Amniotic epithelial cell (primary cell): ENCODE data around the gene TMEM94.
"Not testable (repeated sequence)": the region's sequence is repeated elsewhere in the genome, so short reads cannot be mapped to it uniquely, and the experiment has no call there.

ENCODE experiments used
- DNase-seq: peaks from one replicate; pipeline ENCODE4 v3.0.0-alpha.2; 2010; ENCODE audit warnings: low read depth

TMEM94 gene

DNA sequence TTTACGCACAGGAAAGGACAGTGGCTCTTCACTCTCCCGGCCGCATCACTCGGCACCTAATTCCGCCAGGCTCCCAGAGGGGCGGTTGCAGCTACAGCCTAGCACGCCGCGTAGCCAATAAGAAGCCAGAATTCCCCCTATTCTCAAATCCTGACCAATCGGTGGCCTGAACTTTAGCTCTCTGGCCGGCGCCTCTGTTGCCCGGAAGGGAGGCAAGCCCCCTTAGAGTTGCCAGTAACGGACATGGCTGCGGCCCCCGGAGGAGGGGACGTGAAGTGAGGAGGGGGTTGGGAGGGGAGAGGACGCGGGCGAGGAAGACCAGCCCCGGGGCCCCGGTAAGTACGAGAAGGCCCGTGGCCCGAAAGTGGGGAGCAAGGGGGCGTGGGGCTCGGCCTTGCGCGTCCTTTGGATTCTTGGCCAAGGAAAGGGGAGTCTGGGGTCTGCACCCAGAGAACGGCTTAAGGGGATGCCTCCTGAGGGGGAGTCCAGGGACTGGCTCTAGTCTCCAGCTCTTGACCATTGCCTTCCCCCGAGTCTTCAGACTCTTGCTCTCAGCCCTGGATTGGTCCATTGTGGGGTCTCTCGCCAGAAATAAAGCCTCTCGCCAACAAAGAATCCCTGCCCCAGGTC is at the start of gene TMEM94:
Gene TMEM94, plus strand, starts transcription at position 219 of the 630 bp plus-strand sequence. CDS start 15,271 bp downstream, outside the sequence.
- peak; percentile 96 for DNase-seq

DNA sequence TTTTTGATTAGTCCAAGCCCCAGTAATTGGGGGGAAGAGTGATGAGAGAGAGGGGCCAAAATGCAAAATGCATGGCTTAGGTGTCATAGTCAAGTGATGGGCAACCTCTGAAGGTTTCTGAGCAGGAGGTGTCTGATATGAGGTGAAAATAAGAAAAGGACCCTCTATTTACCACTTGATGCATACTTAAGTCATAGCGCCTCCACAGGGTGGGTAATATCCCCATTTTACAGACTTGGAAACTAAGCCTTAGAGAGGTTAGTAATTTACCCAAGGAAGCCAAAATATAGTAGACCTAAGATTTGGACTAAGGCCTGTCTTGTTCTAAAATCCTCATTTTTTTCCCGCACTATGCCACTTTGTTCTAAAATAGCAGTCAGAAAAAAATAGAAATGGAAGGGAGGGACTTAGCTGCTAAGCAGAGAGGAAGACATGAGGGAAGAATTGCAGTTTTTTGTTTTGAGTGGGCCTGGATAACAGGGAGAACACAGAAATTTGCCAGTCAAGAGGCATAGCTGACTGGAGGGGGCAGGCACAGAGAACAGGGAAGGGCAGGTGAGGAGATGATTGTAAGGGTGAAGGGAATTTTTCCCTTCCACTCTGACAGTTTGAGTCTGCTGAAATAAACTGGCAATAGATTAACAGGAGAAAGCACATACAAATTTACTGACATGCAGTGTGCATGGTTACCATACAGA is 48.6 kb upstream of the TMEM94 start:
- no peak for DNase-seq

DNA sequence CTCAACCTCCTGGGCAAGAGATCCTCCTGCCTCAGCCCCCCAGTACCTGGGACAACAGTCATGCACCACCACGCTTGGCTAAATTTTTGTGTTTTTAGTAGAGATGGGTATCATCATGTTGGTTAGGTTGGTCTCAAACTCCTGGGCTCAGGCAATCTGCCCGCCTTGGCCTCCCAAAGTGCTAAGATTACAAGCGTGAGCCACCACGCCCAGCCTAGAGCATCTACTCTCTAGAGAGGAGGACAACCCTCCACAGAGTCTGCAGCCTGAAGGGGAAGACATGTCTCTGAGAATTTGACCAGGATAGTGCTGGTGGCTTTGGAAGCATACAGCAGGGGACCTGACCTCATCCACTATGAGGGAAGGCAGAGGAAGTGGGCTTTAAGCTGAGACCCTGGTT is 46.3 kb upstream of the TMEM94 start:
- no peak for DNase-seq

DNA sequence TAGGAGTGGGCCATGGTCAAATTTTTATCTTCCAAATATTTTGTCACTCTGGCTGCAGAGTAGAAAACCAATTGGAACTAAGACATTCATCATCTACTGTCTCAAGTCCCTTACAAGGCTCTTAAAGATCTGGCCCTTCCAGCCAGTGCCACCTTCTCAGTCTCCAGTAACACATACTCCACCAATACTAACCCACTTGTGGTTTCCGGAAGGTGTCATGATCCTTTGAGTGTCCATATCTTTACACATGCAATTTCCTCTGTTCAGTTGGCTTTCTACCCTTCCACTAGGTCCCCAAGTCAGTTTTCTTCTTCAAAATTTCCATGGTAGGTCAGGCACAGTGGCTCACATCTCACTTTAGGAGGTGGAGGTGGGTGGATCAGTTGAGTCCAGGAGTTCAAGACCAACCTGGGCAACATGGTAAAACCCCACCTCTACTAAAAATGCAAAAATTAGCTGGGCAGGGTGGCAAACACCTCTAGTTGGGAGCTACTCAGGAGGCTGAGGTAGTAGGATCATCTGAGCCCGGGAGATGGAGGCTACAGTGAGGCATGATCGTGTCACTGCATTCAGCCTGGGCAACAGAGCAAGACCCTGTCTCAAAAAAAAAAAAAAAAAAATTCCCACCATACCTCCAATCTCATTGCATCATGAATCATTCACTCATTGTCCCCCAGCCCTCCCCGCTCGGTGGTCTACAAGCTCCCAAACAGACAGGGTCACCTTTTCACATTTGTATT is 44.9 kb upstream of the TMEM94 start:
- no peak for DNase-seq

DNA sequence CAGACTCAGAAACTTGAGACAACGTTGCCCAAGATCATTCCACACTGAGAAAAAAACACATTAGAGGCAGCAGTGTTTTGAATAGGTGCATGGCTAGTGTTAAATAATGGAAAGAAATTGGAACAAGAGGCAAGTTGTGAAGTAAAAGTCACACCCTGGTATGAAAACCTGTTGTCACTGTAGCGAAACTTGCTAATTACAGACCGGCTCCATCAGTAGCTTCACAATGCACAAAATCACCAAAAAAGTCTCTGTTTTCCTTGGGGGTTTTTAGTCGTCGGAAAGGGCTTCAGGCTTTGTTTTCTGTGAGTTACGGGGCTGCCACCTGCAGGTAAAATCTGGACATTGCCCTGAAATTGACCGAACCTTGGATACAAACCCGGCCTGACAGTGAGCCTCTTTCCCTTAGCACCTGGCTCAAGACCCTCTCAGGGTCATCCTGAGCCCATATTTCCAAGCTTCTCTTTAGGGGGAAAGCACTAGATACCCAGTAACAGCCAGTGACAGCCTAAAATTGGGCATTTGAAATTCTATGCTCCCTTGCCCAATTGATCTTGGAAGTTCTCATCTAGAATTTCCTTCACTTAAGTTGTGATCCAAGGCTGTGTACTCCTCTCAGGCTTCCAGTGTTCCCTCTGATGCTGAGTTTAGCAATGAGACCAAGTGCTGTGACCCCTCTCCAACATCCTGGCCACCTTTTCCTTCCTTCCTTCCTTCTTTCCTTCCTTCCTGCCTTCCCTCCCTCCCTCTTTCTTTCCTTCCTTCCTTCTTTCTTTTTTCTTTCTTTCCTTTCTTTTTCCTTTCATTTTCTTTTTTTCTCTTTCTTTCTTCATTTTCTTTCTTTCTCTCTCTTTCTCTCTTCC is 43.7 kb upstream of the TMEM94 start:
- peak; percentile 57 for DNase-seq

DNA sequence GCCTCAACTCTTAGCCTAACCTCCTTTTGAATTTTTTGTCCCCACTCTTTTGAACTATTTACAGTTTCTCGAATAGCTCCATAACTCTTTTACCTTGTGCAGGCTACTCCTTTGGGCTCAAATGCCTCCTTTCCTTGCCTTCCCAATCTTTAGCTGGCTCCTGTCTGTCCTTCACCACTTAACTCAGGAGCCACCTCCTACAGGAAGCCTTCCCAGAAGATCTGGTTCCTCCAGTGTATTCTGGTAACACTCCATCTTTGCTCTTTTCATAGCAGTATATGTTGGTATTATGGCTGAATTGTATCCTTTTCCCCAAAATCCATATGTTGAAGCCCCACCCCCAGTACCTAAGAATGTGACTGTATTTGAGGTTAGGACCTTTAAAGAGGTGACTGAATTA is 41.9 kb upstream of the TMEM94 start:
- no peak for DNase-seq

DNA sequence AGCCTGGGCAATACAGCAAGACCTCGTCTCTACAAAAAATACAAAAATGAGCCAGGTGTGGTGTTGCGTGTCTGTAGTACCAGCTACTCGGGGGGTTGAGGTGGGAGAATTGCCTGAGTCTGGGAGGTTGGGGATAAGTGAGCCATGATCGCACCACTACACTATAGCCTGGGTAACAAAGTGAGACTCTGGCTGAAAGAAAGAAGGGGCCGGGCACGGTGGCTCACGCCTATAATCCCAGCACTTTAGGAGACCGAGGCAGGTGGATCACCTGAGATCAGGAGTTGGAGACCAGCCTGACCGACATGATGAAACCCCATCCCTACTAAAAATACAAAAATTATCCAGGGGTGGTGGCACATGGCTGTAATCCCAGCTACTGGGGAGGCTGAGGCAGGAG is 40.4 kb upstream of the TMEM94 start:
- no peak for DNase-seq

DNA sequence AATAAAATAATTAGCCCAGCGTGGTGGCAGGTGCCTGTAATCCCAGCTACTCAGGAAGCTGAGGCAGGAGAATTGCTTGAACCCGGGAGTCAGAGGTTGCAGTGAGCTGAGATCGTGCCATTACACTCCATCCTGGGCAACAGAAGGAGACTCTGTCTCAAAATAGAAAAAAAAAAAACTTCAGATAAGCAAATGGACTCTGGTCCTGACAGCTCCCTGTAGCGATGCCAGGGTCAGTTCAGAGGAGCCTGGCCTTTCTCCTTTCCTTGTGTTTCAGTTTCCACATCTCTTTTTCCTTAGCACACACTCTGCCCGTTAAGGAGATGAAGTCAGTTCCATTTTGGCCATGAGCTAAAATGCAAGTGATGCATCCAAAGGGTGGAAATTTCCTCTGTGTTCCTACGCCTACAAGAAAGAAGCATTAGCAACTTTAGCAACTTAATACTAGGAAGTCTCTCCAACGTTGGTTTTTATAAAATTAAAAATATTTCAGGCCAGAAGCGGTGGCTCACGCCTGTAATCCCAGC is 39.3 kb upstream of the TMEM94 start:
- no peak for DNase-seq

DNA sequence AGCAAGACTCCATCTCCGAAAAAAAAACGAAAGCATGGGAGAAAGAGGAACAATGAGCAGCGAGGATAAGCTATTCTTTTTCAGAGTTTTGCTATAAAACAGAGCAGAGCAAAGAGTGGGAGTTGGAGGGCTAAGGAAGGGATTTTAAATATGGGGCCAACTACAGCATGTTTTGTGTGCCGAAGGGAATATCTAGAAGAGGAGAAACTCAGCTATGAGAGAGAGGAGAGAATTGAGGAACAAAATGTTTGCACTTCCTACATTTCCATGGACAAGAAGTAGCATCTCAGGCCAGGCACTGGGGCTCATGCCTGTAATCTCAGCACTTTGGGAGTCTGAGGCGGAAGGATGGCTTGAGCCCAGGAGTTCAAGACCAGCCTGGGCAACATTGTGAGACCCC is 37.9 kb upstream of the TMEM94 start:
- no peak for DNase-seq

DNA sequence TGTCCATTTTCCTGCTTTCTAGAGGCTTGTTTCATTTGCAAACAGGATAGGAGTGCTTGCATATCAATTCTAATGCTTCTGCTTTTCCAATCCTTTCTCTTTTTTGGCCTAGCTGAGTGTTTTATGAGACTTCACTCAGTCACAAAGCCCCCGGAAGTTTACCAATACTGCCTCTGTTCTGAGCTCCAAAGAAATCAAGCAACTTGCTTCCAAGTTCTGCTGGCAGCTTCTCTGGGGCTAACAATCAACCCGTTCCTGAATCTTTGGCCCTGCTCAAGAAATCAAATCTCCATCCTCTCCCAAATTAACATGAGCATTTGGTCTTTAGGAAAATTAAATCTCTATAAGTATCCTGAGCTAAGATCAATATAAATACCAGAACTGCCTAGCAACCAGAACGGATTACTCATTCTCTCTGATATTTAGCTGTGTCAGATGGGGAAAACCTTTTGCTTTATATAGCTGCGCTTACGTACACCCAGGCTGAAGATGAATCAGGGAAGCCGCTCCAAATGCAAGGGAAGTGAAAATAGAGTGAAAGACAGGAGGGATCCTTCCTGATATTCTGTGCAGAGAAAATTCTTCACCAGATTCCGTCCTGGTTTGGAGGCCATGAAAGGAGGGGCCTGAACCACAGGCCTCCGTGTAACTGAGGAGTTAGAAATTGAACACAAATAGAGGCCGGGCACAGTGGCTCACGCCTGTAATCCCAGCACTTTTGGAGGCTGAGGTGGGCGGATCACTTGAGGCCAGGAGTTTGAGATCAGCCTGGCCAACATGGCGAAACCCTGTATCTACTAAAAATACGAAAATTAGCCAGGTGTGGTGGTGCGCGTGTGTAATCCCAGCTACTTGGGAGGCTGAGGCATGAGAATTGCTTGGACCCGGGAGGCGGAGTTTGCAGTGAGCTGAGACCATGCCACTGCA is 27.6 kb upstream of the TMEM94 start:
- DNase-seq = peak; percentile 84

DNA sequence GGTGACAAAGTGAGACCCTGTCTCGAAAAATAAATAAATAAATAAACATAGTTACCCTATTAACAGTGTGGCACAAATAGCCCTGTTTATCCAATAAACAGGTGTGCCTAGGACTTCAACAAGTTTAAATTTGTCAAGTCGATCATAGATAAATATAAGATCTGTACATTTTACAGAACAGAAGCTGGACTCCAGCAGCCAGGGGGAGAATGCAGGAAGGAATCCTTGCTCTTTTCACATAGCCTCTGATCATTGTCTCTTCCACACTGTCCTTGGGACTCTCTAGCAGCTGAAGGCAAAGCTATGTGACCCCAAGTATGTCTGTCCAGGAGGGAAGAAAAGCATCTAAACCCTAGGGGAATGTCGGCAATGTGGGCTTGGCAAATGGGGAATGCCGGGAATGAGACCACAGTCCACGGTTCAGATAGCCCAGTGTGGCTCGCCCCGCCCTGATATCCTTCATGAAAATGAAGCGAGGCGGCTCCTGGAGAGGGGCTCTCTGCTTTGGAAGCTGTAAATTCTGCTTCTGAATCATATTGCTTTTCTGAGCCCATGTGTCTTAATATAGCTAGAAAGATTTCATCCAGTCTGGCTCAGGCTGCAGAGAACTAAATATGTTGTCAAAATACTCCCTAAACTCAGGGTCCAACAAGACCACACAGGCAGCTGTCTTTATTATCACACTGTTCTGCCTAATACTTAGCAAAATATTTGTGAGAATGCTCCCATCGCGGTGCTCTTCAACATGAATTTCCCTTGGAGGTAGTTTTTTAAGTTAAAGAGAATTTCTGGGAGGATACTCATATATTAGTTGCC is 26.1 kb upstream of the TMEM94 start:
- DNase-seq = peak; percentile 72

DNA sequence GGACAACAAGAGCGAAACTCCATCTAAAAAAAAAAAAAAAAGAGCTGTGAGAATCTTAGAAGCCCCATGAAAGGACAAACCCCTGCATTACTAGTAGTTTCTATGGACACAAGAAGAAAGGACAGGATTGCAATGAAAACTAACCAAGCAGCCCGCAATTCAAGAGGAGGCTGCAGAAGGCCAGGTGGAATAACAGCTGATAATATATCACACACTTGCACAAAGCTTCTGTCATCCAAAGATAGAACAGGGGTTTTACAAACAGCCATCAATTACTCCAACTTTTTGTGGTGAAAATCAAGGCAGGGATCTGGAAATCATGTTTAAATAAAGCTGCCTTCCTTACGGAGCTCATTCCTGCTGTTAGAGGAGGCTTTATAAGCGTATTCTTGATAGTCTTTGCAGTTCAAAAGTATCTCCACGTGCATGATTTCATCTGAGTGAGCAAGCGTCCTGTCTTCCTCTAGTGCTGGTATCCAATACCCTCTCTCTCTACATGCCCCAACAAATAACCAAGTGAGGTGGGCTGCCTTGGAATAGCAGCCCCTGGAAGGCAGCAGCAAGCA is 23.1 kb upstream of the TMEM94 start:
- no peak for DNase-seq

DNA sequence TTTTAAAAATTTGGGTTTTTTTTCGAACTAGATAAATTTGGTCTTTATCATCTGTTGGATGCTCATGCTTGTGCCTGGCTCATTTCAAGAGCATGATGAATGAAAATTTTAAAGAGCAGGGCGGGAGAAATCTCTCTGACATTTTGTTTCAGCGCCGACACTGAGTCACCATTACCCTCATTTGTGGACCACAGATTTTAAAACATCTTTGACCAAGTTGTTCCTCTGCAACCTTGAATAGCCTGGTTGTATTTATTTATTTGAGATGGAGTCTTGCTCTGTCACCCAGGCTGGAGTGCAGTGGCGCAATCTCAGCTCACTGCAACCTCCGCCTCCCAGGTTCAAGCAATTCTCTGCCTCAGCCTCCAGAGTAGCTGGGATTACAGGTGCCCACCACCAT is 22.0 kb upstream of the TMEM94 start:
- DNase-seq = not testable (repeated sequence)

DNA sequence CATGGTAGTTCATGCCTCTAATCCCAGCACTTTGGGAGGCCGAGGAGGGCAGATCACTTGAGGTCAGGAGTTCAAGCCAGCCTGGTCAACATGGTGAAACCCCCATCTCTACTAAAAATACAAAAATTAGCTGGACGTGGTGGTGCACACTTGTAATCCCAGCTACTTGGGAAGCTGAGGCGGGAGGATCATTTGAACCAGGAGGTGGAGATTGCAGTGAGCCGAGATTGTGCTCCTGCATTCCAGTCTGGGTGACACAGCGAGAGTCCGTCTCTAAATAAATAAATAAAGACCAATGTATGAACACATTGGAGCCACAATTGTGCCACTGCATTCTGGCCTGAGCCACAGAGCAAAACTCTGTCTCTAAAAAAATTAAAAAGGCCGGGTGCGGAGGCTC is 19.0 kb upstream of the TMEM94 start:
- DNase-seq = not testable (repeated sequence)

DNA sequence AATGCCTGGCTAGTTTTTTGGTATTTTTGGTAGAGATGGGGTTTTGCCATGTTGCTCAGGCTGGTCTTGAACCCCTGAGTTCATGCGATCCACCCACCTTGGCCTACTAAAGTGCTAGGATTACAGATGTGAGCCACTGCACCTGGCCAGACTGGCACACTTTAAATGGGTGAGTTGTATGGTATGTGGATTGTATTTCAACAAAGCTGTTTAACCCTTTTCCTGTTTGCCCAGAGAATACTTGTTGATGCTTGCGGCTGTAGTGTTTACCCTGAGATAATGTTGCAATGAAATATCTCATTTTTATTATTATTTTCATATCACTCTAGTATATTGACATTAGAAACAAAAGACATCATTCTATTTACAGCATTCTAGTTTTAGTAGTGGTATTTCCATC is 17.1 kb upstream of the TMEM94 start:
- no peak for DNase-seq

DNA sequence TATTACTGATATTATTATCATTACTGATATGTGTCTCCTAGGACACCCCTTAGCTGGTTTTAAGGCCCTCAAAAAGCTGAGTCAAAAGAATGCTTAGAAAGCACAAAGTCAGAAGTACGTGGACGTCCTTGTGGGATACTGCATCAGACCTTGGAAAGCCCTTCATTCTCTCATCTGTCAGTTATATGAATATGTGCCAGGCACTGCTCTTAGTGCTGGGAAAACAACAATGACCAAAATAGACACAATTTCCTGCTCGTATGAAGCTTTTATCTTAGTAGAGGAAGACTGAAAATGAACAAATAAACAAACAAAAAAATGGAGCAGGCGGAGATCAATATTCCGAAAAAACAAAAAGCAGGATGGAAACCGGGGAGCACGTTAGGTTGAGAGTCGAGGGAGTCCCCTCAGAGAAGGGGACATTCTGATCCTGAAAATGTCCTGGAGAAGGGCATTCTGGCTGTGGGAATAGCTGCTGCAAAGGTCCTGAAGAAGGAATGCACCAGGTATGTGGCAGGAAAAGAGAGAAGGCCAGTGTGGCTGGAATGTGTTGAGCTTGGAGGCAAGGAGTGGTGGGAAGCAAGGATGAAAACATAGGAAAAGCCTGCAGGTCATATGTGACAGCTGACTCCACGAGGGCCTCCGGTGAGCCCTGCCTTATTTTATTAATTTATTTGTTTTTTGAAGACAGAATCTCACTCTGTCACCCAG is 15.5 kb upstream of the TMEM94 start:
- DNase-seq = peak; percentile 45

DNA sequence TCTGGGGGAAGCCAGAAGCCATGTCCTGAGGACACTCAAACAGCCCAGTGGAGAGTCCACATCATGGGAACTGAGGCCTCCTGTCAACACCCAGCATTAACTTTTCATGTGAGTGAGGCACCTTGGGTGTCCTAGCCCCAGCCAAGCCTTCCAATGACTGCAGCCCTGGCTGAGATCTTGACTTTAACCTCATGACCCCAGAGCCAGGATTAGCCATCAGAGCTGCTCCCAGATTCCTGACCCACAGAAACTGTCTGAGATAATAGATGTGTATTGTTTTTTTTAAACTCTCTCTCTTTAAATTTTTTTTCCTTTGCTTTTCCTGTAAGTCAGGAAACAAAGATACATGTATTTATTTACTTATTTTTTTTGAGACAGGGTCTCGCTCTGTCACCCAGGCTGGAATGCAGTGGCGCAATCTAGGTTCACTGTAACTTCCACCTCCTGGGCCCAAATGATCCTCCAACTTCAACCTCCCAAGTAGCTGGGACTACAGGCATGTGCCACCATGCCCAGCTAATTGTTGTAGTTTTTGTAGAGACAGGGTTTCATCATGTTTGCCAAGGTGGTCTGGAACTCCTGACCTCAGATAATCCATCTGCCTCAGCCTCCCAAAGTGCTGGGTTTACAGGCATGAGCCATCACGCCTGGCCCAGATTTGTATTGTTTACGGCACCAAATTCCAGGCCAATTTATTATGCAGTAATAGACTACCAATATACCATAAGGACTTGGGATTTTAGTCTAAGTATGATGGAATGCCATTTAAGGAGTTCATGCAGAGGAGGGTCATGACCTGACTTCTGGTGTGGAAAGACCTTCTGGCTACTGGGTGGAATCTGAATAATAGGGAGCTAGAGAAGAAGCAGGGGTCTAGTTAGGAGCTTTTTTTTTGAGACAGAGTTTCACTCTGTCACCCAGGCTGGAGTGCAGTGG is 14.0 kb upstream of the TMEM94 start:
- DNase-seq = peak; percentile 40

DNA sequence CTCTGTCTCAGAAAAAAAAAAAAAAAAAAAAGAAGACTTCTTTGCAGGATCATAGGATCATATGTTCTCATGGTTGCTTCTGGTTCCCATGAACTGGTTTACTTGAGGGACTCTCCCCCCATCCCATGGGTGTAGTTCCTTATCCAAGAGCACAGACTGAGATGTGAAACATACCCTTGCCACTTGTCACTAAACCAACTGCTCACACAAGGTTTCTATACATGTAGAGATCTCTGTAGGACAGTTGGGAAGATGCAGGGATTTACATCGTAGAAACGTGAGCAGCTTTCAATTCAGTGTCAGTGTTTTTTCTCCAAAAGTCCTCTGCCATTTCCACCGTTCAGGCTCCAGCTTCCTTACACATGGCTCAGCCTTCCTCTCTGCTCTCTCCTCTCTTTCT is 11.1 kb upstream of the TMEM94 start:
- DNase-seq = no peak
